Muscle layer of duodenum (tissue), 2 donors: ENCODE results near the gene POLR3E.

Experiments
- H3K27ac ChIP-seq: one replicate; pipeline ENCODE4 v1.7.0; 2013; ENCODE audit warnings: mild to moderate bottlenecking, low read length
- H3K27me3 ChIP-seq: one replicate; pipeline ENCODE4 v1.7.0; 2013; ENCODE audit warnings: low read depth, mild to moderate bottlenecking, control low read depth, low read length
- H3K36me3 ChIP-seq, 2 donors: one replicate each; pipeline ENCODE4 v1.7.0; 2013; ENCODE audit warnings: low read length in 2 of 2, control low read depth in 1 of 2, mild to moderate bottlenecking in 1 of 2; ENCODE audit not compliant: insufficient read depth in 2 of 2, control insufficient read depth in 1 of 2
- H3K4me1 ChIP-seq, 2 donors: one replicate each; pipeline ENCODE4 v1.7.0; 2013; ENCODE audit warnings: low read length in 2 of 2, mild to moderate bottlenecking in 2 of 2, control low read depth in 1 of 2, moderate library complexity in 1 of 2; ENCODE audit not compliant: insufficient read depth in 2 of 2, control insufficient read depth in 1 of 2
- H3K4me3 ChIP-seq, 2 donors: one replicate each; pipeline ENCODE4 v1.7.0; 2013; ENCODE audit warnings: low read length in 2 of 2, low read depth in 1 of 2, mild to moderate bottlenecking in 1 of 2
- H3K9me3 ChIP-seq, 2 donors: one replicate each; pipeline ENCODE4 v1.7.0; 2013; ENCODE audit warnings: low read length in 2 of 2, control low read depth in 1 of 2, mild to moderate bottlenecking in 1 of 2; ENCODE audit not compliant: control insufficient read depth in 1 of 2
- donor health status: healthy.

POLR3E gene

GRCh38 chr16:22267764-22268163 is 29.4 kb upstream of the POLR3E start:
- no peaks in the 10 kb centered on the region for H3K27me3 ChIP-seq
- H3K4me1 ChIP-seq: no peaks in the 10 kb centered on the region
- no peak overlapping the region for H3K27ac ChIP-seq
- no peaks in the 10 kb centered on the region for H3K9me3 ChIP-seq
- H3K4me3 ChIP-seq: no peak overlapping the region
- H3K36me3 ChIP-seq: peaks cover 22 to 76% of the 10 kb centered on the region in 2 donors

- Histone ChIP-seq H3K4me3 (no peak overlapping the region), H3K27me3 (no peaks in the 10 kb centered on the region), H3K27ac (no peak overlapping the region), H3K4me1 (no peaks in the 10 kb centered on the region), H3K36me3 (peaks cover 20 to 74% of the 10 kb centered on the region in 2 donors), H3K9me3 (no peaks in the 10 kb centered on the region)
Observed at GRCh38 chr16:22270525-22270924, 26.7 kb upstream of the POLR3E start.

GRCh38 chr16:22272870-22273650 is 24.1 kb upstream of the POLR3E start:
- Histone ChIP-seq H3K4me3 (no peak overlapping the region), H3K9me3 (no peaks in the 10 kb centered on the region), H3K4me1 (no peaks in the 10 kb centered on the region), H3K36me3 (peaks cover 18 to 59% of the 10 kb centered on the region in 2 donors), H3K27me3 (no peaks in the 10 kb centered on the region), H3K27ac (no peak overlapping the region)

- Histone ChIP-seq H3K27ac (no peak overlapping the region), H3K4me3 (no peak overlapping the region), H3K36me3 (peaks cover 19 to 60% of the 10 kb centered on the region in 2 donors), H3K27me3 (no peaks in the 10 kb centered on the region), H3K4me1 (no peaks in the 10 kb centered on the region), H3K9me3 (no peaks in the 10 kb centered on the region)
Observed at GRCh38 chr16:22274916-22275315, 22.3 kb upstream of the POLR3E start.

- H3K36me3 ChIP-seq: peaks cover 22 to 62% of the 10 kb centered on the region in 2 donors
Observed at GRCh38 chr16:22278441-22279230, 18.6 kb upstream of the POLR3E start.

GRCh38 chr16:22282254-22282892 is 14.8 kb upstream of the POLR3E start:
- no peaks in the 10 kb centered on the region for H3K27me3 ChIP-seq
- peaks cover 25 to 57% of the 10 kb centered on the region in 2 donors for H3K36me3 ChIP-seq
- H3K4me1 ChIP-seq: peaks cover 0 to 3% of the 10 kb centered on the region in 2 donors
- no peaks in the 10 kb centered on the region for H3K9me3 ChIP-seq
- H3K27ac ChIP-seq: no peak overlapping the region
- H3K4me3 ChIP-seq: no peak overlapping the region

More at GRCh38 chr16:22278441-22279230, 18.6 kb upstream of the POLR3E start:
- Histone ChIP-seq H3K4me3 (no peak overlapping the region), H3K27me3 (no peaks in the 10 kb centered on the region), H3K4me1 (no peaks in the 10 kb centered on the region), H3K9me3 (no peaks in the 10 kb centered on the region), H3K27ac (no peak overlapping the region)

- no peak overlapping the region for H3K4me3 ChIP-seq
- H3K4me1 ChIP-seq: peaks cover 0 to 3% of the 10 kb centered on the region in 2 donors
- H3K9me3 ChIP-seq: no peaks in the 10 kb centered on the region
- peaks cover 23 to 41% of the 10 kb centered on the region in 2 donors for H3K36me3 ChIP-seq
- no peaks in the 10 kb centered on the region for H3K27me3 ChIP-seq
- H3K27ac ChIP-seq: no peak overlapping the region
Observed at GRCh38 chr16:22284637-22285036, 12.6 kb upstream of the POLR3E start.

GRCh38 chr16:22285080-22285479 is 12.1 kb upstream of the POLR3E start:
- Histone ChIP-seq H3K4me3 (no peak overlapping the region), H3K27ac (no peak overlapping the region), H3K4me1 (peaks cover 0 to 3% of the 10 kb centered on the region in 2 donors), H3K36me3 (peaks cover 20 to 37% of the 10 kb centered on the region in 2 donors), H3K27me3 (no peaks in the 10 kb centered on the region), H3K9me3 (no peaks in the 10 kb centered on the region)

- Histone ChIP-seq H3K9me3 (no peaks in the 10 kb centered on the region), H3K4me3 (no peak overlapping the region), H3K4me1 (no peaks in the 10 kb centered on the region), H3K27me3 (no peaks in the 10 kb centered on the region), H3K36me3 (no peaks in the 10 kb centered on the region), H3K27ac (no peak overlapping the region)
Observed at GRCh38 chr16:22291020-22291419, 6.2 kb upstream of the POLR3E start.

- H3K27me3 ChIP-seq: no peaks in the 10 kb centered on the region
- no peaks in the 10 kb centered on the region for H3K9me3 ChIP-seq
- H3K36me3 ChIP-seq: no peaks in the 10 kb centered on the region
- H3K4me1 ChIP-seq: no peaks in the 10 kb centered on the region
- H3K4me3 ChIP-seq: no peak overlapping the region
- no peak overlapping the region for H3K27ac ChIP-seq
Observed at GRCh38 chr16:22291860-22292318, 5.3 kb upstream of the POLR3E start.

- H3K27ac ChIP-seq: no peak overlapping the region
- H3K4me3 ChIP-seq: no peak overlapping the region
- H3K36me3 ChIP-seq: no peaks in the 10 kb centered on the region
- H3K9me3 ChIP-seq: no peaks in the 10 kb centered on the region
- no peaks in the 10 kb centered on the region for H3K4me1 ChIP-seq
- no peaks in the 10 kb centered on the region for H3K27me3 ChIP-seq
Observed at GRCh38 chr16:22292320-22292719, 4.9 kb upstream of the POLR3E start.
